ENCODE data around the gene PKN1.

DNA sequence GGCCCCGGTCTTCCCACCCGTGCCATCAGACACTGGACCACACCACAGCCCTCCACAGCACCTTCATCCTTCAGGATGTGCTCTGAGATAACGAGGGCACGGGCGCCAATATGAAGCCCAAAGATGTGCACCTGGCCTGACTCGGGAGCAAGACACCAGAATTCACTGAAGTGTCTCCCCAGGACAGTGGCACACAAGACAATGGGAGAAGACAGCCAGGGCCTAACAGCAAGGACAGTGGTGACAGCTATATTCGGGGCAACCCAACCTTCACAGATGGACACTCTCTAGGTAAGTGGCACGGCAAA is 21.2 kb upstream of the PKN1 start:
- TF ChIP-seq, protein P1, sequence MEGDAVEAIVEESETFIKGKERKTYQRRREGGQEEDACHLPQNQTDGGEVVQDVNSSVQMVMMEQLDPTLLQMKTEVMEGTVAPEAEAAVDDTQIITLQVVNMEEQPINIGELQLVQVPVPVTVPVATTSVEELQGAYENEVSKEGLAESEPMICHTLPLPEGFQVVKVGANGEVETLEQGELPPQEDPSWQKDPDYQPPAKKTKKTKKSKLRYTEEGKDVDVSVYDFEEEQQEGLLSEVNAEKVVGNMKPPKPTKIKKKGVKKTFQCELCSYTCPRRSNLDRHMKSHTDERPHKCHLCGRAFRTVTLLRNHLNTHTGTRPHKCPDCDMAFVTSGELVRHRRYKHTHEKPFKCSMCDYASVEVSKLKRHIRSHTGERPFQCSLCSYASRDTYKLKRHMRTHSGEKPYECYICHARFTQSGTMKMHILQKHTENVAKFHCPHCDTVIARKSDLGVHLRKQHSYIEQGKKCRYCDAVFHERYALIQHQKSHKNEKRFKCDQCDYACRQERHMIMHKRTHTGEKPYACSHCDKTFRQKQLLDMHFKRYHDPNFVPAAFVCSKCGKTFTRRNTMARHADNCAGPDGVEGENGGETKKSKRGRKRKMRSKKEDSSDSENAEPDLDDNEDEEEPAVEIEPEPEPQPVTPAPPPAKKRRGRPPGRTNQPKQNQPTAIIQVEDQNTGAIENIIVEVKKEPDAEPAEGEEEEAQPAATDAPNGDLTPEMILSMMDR (conservative IDR thresholded peaks at IDR 0.05), result no peak
- no peak for TF ChIP-seq EZH2 (IDR thresholded peaks at IDR 0.05; ENCODE audit: low read depth)

All from PC-9 (cell line).